ENCODE measurements around the gene PSMC2. TPM values are rescaled to one million over a fixed set of nuclear protein-coding genes. Genes with fewer than 3 reads are reported as not detected.

PSMC2 gene
- total and polyA plus RNA-seq, 4 donors, result 92.2 to 158 (median 97.1) TPM

DNA sequence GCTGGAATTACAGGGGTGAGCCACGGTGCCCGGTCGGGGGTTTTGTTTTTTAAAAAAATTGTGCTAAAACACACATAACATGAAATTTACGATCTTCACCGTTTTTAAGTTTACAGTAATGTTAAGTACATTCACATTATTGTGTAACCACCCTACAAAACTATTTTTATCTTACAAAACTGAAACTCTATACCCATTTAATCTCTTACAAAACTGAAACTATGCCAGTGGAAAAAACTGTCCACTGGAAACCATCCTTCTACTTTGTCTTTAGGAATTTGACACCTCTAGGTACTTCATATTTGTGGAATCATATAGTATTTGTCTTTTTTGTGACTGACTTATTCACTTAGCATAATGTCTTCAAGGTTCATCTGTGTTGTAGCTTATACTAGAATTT is 1.0 kb upstream of the PSMC2 start:
- H3K9ac ChIP-seq (ENCODE audit: low read depth in 1 of 2, low read length in 2 of 2), result no peak overlapping the region
- H3K36me3 ChIP-seq (ENCODE audit: control insufficient read depth in 4 of 4, insufficient read depth in 3 of 4, low read depth in 1 of 4, low read length in 3 of 4), result peaks cover 0 to 7% (median under 1%) of the 10 kb centered on the region in 4 donors
- DNase-seq (ENCODE audit: low spot score), result no peak
- no peak overlapping the region for H3K27ac ChIP-seq (ENCODE audit: low read depth in 1 of 2, low read length in 2 of 2)
- H3K4me1 ChIP-seq (ENCODE audit: control insufficient read depth in 4 of 4, insufficient read depth in 4 of 4, low read length in 3 of 4), result peaks cover 14 to 48% (median 37%) of the 10 kb centered on the region in 4 donors
- no peak overlapping the region for H3K4me3 ChIP-seq (ENCODE audit: low read depth in 1 of 3, low read length in 3 of 3)
- H3K27me3 ChIP-seq (ENCODE audit: control insufficient read depth in 4 of 4, insufficient read depth in 4 of 4, low read length in 3 of 4), result no peaks in the 10 kb centered on the region
- no peaks in the 10 kb centered on the region for H3K9me3 ChIP-seq (ENCODE audit: control insufficient read depth in 4 of 4, low read length in 3 of 4)
- 89% methylated on average over 5 of the region's 5 CpGs for WGBS
- no peak for TF ChIP-seq TAF1 (conservative IDR thresholded peaks at IDR 0.05)
- TF ChIP-seq GABPA (IDR thresholded peaks at IDR 0.05 in 1 of 2, conservative IDR thresholded peaks at IDR 0.05 in 1 of 2), result no peak
- no peak for TF ChIP-seq SP1 (IDR thresholded peaks at IDR 0.05)
- TF ChIP-seq NR2F2 (IDR thresholded peaks at IDR 0.05), result no peak
- no peak for TF ChIP-seq RXRA (IDR thresholded peaks at IDR 0.05)
- TF ChIP-seq JUND (IDR thresholded peaks at IDR 0.05), result no peak
- TF ChIP-seq, protein P1, sequence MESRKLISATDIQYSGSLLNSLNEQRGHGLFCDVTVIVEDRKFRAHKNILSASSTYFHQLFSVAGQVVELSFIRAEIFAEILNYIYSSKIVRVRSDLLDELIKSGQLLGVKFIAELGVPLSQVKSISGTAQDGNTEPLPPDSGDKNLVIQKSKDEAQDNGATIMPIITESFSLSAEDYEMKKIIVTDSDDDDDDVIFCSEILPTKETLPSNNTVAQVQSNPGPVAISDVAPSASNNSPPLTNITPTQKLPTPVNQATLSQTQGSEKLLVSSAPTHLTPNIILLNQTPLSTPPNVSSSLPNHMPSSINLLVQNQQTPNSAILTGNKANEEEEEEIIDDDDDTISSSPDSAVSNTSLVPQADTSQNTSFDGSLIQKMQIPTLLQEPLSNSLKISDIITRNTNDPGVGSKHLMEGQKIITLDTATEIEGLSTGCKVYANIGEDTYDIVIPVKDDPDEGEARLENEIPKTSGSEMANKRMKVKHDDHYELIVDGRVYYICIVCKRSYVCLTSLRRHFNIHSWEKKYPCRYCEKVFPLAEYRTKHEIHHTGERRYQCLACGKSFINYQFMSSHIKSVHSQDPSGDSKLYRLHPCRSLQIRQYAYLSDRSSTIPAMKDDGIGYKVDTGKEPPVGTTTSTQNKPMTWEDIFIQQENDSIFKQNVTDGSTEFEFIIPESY (IDR thresholded peaks at IDR 0.05), result no peak
- TF ChIP-seq, protein P2, sequence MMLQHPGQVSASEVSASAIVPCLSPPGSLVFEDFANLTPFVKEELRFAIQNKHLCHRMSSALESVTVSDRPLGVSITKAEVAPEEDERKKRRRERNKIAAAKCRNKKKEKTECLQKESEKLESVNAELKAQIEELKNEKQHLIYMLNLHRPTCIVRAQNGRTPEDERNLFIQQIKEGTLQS (IDR thresholded peaks at IDR 0.05), result no peak
- no peak for TF ChIP-seq MAX (IDR thresholded peaks at IDR 0.05)
- no peak for TF ChIP-seq FOXA2 (IDR thresholded peaks at IDR 0.05)
- TF ChIP-seq CTCF (IDR thresholded peaks at IDR 0.05; ENCODE audit: low read depth, low read length, missing input control), result no peak
- no peak for TF ChIP-seq YY1 (IDR thresholded peaks at IDR 0.05)
- TF ChIP-seq FOXA1 (IDR thresholded peaks at IDR 0.05), result no peak
- TF ChIP-seq HNF4G (IDR thresholded peaks at IDR 0.05), result no peak
- TF ChIP-seq HNF4A (conservative IDR thresholded peaks at IDR 0.05), result no peak
- no peak for TF ChIP-seq RAD21 (IDR thresholded peaks at IDR 0.05)
- TF ChIP-seq EGR1 (IDR thresholded peaks at IDR 0.05; ENCODE audit: low read depth in 2 of 2), result no peak
- TF ChIP-seq, protein P3, sequence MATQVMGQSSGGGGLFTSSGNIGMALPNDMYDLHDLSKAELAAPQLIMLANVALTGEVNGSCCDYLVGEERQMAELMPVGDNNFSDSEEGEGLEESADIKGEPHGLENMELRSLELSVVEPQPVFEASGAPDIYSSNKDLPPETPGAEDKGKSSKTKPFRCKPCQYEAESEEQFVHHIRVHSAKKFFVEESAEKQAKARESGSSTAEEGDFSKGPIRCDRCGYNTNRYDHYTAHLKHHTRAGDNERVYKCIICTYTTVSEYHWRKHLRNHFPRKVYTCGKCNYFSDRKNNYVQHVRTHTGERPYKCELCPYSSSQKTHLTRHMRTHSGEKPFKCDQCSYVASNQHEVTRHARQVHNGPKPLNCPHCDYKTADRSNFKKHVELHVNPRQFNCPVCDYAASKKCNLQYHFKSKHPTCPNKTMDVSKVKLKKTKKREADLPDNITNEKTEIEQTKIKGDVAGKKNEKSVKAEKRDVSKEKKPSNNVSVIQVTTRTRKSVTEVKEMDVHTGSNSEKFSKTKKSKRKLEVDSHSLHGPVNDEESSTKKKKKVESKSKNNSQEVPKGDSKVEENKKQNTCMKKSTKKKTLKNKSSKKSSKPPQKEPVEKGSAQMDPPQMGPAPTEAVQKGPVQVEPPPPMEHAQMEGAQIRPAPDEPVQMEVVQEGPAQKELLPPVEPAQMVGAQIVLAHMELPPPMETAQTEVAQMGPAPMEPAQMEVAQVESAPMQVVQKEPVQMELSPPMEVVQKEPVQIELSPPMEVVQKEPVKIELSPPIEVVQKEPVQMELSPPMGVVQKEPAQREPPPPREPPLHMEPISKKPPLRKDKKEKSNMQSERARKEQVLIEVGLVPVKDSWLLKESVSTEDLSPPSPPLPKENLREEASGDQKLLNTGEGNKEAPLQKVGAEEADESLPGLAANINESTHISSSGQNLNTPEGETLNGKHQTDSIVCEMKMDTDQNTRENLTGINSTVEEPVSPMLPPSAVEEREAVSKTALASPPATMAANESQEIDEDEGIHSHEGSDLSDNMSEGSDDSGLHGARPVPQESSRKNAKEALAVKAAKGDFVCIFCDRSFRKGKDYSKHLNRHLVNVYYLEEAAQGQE (IDR thresholded peaks at IDR 0.05), result no peak
